NCI-H1105 treated with DMSO at 0.1 percent for 48 hours (cell line): ENCODE data around the gene HCK.

Experiments used
- DNase-seq: peaks from one replicate; lab custom pipeline; 2025; lab: John Stamatoyannopoulos, UW

Gene HCK

DNA sequence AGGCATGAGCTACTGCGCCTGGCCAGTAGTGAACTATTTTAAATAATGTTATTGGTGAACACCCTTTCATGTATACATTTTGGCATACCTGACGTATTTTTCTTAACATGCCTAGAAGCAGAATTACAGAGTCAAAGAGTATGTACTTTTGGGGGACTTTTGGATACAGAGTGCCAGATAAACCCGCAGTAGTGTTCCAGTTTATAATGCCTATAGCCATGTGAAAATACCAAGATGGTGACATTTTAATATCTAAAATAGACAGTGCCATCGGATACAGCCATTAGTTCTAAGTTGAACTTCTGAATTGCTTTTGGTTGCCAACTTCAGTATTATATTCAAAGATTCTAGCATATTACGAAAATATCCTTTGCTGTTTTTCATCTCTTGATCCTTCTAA lies 77.8 kb downstream of the HCK start:
- no peak for DNase-seq

DNA sequence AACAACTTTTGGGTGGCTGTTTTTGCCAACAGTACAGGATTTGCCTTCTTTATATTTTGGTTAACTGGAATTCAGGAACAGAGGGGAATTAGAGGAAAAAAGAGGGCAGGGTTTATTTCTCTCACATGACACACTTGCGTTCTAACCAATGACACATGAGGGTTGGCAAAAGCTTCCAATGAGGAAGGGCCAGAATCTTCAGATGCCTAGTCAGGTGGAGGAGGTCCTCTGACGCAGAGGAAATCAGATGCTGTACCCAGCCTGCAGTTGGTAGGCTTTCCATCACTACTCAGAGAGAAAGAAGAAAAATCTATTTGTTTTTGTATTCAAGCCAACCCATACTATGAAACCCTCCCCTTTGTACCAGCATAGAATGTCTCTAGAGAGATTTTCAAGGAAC lies 78.3 kb downstream of the HCK start:
- no peak for DNase-seq

DNA sequence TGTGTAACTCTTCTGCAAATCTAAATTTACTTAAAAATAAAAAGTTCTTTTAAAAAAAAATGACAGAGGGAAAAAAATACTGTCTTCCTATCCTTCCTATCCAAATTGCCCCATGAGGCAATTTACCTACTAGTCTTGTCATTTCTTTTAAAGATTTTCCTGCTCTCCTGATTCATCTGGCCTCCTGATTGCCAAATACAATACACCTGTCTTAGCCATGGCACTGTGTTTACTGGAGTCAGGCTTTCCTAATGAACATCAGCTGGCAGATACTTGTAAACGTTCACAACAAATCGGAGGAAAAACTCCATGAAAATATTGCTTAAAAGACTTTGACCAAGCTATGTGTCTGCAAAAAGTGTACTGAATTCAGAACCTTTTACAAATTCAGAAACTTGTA lies 78.9 kb downstream of the HCK start:
- DNase-seq = no peak

DNA sequence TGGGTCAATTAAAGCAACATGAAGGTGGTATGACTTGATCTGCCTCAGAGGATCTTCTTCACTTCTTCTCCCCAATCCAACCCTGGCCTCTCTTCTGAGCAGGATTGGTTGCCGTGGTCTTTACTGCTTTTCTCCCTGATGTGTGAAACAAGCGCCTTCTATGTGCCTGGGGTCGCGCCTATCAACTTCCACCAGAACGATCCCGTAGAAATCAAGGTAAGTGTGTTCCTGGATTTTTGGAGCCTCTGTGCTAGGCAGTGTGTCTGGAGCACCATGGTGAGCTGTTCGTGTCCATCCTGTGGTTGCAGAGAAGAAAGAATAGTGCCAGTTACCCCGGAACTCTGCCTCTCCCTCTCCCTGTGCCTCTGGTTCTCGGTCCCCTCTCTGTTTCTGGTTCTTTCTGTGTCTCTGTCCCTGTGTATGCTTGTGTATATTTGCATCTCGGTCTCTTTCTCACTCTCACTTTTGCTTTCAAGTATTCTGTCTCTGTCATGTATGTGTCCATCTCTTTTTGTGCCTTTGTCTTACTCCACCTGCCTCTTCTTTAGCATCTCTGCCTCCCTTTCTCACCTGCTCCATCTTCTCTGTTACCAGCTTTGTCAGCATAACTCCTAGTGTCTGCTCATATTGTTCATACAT lies 81.0 kb downstream of the HCK start:
- DNase-seq = no peak

DNA sequence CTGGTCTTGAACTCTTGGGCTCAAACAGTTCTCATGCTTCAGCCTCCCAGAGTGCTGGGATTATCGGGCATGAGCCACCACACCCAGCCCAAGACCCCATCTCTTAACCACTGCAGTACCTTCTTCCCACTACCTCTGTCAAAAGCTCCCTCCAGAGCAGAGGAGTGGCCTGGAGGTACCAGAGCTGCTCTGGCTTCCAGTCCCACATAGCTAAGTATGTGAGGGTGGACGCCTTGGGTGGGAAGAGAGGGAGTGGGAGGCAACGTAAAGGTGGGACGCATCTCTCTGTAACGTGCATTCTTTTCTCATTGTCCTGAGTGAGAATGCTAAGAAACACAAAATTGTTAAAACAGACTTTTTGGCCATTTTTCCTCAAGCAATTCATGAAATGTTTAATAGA lies 82.0 kb downstream of the HCK start:
- no peak for DNase-seq

DNA sequence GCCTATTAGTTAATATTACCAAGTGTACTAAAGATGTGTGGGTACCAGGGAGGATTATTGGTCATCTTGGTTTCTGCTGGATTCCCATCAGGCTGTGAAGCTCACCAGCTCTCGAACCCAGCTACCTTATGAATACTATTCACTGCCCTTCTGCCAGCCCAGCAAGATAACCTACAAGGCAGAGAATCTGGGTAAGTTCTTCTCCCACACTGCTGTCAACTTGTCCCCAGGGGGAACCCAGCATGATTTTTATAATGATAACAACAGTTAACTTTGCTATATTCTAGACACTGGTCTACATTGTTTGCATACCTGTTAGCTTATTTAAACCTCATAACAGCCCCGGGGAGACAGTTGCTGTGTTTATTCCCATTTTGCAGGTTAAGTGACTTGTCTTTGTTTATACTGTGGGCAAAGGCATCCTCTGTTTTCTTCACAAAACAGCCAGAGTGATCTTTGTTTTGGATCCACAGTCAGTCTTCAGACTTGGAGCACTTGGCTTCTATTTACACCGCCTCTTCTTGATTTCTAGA lies 84.0 kb downstream of the HCK start:
- DNase-seq = no peak

DNA sequence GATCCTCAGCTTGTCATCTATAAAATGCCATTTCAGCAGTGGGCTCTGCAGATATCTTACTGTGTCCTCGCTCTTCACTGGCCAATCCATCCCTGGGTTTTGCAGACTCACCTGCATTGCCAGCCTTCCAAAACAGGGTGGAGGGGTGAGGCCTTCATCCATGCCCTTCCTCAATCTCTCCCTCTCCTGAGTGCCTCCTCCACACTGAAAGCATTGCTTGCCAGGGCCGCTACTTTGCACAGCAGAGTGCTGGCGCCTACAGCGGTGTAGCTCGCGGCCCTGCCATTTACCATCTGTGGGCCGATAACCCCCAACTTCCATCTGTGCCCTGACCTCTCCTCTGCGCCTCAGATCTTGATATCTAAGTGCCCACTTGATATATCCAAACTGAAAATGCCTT lies 86.9 kb downstream of the HCK start:
- DNase-seq = no peak

DNA sequence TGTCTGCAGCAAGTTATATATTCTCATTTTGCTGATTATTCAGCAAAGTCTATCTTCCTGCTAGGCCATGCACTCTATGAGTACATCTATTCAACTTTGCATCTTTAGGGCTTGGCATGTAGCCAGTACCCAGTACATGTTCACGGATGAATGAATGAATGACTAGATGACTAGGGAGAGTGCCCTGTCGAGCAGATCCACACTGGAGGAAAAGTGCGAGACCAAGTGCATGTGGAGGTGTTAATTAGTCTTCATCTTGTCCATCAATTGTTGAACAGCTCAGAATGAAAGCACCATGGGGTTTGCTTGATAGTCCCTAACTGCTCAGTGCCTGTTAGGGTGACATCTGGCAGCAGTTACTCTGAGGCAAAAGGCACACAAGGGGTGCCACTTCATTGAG lies 87.9 kb downstream of the HCK start:
- no peak for DNase-seq

DNA sequence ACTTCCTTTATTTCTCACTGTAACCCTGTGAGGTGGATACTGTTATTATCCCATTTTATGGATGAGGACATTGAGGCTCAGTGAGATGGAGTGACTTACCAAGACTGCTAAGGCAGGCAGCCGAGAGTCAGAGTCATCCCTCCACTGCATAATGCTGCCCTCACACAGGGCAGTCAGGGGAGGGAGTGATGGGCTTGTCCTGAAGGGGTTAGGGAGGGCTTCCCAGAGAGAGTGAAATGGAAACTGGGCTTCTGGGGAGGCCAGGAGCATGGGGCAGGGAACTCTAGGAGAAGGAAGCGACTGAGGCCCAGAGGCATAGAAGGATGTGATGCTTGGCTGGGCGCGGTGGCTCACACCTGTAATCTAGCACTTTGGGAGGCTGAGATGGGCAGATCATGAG lies 88.6 kb downstream of the HCK start:
- DNase-seq = no peak

DNA sequence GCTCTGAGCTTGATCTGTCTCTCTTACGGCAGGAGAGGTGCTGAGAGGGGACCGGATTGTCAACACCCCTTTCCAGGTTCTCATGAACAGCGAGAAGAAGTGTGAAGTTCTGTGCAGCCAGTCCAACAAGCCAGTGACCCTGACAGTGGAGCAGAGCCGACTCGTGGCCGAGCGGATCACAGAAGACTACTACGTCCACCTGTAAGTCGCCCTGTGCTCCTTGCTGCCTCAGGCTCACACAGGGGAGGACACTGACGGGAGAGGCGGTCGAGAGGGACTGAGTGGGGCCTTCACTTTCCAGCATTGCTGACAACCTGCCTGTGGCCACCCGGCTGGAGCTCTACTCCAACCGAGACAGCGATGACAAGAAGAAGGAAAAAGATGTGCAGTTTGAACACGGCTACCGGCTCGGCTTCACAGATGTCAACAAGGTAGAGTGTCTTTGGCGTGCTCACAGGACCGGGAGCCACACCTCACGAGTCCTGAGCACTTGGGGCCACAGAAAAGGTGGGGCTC lies 89.5 kb downstream of the HCK start:
- DNase-seq = no peak

DNA sequence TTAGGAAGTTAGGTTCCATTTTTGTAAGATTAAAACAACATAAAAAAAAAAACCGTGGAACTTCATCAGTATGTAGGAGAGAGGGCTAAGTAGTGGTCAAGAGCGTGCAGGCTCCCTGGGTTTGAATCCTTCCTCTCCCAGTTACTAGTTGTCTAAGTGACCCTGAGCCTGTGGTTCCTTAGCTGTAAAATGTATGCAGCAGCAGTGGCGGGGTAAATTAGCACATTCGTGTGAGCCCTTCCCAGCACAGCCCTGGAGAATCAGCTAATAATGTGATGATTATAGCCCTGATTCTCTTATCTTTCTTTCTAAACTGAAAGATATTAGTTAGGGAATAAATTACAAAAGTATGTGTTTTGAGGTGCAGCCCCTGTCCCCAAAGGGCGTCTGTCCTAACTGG lies 90.0 kb downstream of the HCK start:
- DNase-seq = no peak

DNA sequence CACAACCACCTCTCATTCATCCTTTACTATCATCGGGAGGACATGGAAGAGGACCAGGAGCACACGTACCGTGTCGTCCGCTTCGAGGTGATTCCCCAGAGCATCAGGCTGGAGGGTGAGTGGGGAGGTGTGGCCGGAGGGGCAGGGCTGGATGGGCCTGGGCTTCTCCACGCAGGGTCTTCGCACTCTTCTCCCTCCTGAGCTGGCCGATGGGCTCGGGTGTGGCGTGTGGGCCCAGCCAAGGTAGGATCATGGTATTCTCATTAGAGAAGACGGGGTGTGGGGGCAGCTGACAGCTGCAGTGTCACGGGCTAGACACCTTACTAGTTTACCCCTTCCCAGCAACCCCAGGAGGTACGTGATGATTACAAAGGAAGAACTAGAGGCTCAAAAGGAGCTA lies 90.9 kb downstream of the HCK start:
- no peak for DNase-seq

DNA sequence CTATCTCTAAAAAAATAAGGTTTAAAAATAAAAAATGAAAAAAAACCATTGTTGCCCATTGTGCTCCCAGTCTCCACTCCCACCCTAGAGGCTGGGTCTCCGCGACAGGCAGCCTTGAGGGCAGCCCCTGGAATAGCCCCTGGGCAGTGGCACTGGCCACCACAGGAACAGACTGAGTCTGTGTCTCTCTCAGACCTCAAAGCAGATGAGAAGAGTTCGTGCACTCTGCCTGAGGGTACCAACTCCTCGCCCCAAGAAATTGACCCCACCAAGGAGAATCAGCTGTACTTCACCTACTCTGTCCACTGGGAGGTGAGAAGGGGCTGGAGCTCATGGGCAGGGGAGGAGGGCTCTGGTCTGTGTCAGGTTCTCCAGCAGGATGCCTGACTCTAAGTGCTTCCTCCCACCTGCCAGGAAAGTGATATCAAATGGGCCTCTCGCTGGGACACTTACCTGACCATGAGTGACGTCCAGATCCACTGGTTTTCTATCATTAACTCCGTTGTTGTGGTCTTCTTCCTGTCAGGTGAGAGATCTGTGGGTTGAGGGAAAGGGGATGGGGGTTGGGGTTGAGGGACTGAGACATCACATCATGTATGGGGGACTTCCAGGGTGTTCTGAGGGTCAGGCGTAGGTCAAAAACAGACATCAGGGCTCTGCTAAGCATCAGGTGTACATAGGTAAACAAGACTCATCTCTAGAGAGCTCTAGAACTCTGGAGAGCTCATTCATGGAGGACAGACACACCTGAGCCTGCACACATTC lies 93.0 kb downstream of the HCK start:
- DNase-seq = no peak

DNA sequence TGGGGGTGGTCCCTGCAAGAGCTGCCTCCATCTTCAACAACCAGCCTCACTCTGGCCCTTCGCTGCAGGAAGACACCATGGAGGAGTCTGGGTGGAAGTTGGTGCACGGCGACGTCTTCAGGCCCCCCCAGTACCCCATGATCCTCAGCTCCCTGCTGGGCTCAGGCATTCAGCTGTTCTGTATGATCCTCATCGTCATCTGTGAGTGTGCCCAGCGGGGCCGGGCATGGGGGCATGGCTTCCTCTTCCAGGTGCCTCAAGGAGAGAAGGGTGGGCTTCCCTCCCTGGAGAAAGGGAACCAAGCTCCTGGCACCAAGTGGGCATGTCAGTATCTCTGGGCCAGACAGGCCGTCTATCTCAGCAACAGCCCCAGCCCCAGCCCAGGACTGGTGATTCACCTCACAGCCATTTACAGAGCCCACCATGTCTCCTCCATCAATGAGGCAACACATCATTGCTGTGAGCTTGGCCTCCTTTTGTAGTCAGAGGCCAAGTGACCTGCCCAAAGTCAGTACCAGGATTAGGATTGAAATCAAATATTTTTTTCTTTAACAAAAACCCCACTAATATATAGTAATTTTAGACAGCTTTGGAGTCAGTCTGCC lies 97.6 kb downstream of the HCK start:
- DNase-seq = no peak

DNA sequence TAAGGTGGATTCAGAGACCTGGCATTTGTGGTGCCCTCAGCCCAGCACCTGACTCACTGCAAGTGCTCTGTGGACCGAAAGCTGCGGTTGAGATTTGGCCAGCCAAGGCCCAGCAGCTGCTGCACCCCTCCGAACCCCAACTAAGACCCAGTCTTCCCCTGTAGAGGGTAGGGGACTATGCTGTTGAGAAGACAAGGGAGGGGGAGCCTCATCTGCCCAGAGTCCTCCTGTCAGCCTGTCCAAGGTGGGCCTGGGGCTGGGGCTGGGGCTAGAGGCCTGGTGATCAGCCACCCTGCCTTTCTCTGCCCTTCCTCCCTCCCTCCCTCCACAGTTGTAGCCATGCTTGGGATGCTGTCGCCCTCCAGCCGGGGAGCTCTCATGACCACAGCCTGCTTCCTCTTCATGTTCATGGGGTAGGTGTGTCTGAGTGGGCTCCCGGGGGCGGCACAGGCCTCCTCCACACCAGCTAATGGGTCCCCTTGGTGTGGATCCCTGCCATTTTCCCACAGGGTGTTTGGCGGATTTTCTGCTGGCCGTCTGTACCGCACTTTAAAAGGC lies 98.3 kb downstream of the HCK start:
- no peak for DNase-seq
